ENCODE data around the gene FARP1.
A peak's percentile ranks its signal among the peaks of the same experiment; 100 is the strongest.

Gene FARP1

GRCh38 chr13:98233127-98233526 lies 90.2 kb downstream of the FARP1 start:
- no peak for DNase-seq

GRCh38 chr13:98234348-98234747 lies 91.5 kb downstream of the FARP1 start:
- no peak for DNase-seq

- no peak for DNase-seq
Measured at GRCh38 chr13:98236197-98236596, 93.3 kb downstream of the FARP1 start.

GRCh38 chr13:98237331-98237730 lies 94.4 kb downstream of the FARP1 start:
- no peak for DNase-seq

GRCh38 chr13:98239162-98240076 lies 96.5 kb downstream of the FARP1 start:
- peak; percentile 61 for DNase-seq

GRCh38 chr13:98240135-98240534 lies 97.2 kb downstream of the FARP1 start:
- no peak for DNase-seq

GRCh38 chr13:98240974-98241373 lies 98.1 kb downstream of the FARP1 start:
- DNase-seq: no peak

GRCh38 chr13:98241976-98242375 lies 99.1 kb downstream of the FARP1 start:
- DNase-seq: no peak

- no peak for DNase-seq
Measured at GRCh38 chr13:98242403-98242802, 99.5 kb downstream of the FARP1 start.

GRCh38 chr13:98243929-98244272 lies 101.0 kb downstream of the FARP1 start:
- DNase-seq: no peak

- DNase-seq: no peak
Measured at GRCh38 chr13:98246538-98247172, 103.8 kb downstream of the FARP1 start.

GRCh38 chr13:98251708-98252107 lies 108.8 kb downstream of the FARP1 start:
- DNase-seq: no peak

- DNase-seq: no peak
Measured at GRCh38 chr13:98252931-98253470, 110.1 kb downstream of the FARP1 start.

GRCh38 chr13:98253526-98253925 lies 110.6 kb downstream of the FARP1 start:
- no peak for DNase-seq

GRCh38 chr13:98254513-98254912 lies 111.6 kb downstream of the FARP1 start:
- no peak for DNase-seq

GRCh38 chr13:98258226-98258625 lies 115.3 kb downstream of the FARP1 start:
- DNase-seq: no peak

GRCh38 chr13:98260357-98261164 lies 117.7 kb downstream of the FARP1 start:
- DNase-seq: no peak

GRCh38 chr13:98261165-98261702 lies 118.3 kb downstream of the FARP1 start:
- no peak for DNase-seq

- no peak for DNase-seq
Measured at GRCh38 chr13:98262292-98262691, 119.4 kb downstream of the FARP1 start.

GRCh38 chr13:98263841-98264240 lies 120.9 kb downstream of the FARP1 start:
- no peak for DNase-seq

GRCh38 chr13:98264877-98265276 lies 122.0 kb downstream of the FARP1 start:
- no peak for DNase-seq

GRCh38 chr13:98265692-98266551 lies 123.0 kb downstream of the FARP1 start:
- no peak for DNase-seq

Data from NCI-H1436 treated with DMSO at 0.1 percent for 48 hours (cell line).